HG03135 (cell line): ENCODE data around the gene GALM.

Experiments
- ATAC-seq: cut with Tn5 transposase; IDR thresholded peaks from one replicate; pipeline ENCODE4 v1.9.1; 2021; ENCODE audit warnings: mild to moderate bottlenecking, moderate library complexity; ENCODE audit not compliant: unreplicated experiment

Gene GALM

GRCh38 chr2:38649176-38649728 is 16.7 kb upstream of the GALM start:
- ATAC-seq = no peak

- no peak for ATAC-seq
These were observed 15.9 kb upstream of the GALM start for GRCh38 chr2:38650012-38650411.

- ATAC-seq = no peak
These were observed 15.2 kb upstream of the GALM start for GRCh38 chr2:38650717-38651116.

- no peak for ATAC-seq
These were observed 13.3 kb upstream of the GALM start for GRCh38 chr2:38652431-38653273.

- ATAC-seq = no peak
These were observed 12.6 kb upstream of the GALM start for GRCh38 chr2:38653380-38653714.

- no peak for ATAC-seq
These were observed 12.0 kb upstream of the GALM start for GRCh38 chr2:38653715-38654527.

- ATAC-seq = no peak
These were observed 11.2 kb upstream of the GALM start for GRCh38 chr2:38654528-38655381.

- ATAC-seq = no peak
These were observed 10.5 kb upstream of the GALM start for GRCh38 chr2:38655441-38655840.

GRCh38 chr2:38656866-38657480 is 8.9 kb upstream of the GALM start:
- no peak for ATAC-seq

- no peak for ATAC-seq
These were observed 7.3 kb upstream of the GALM start for GRCh38 chr2:38658613-38659012.

- no peak for ATAC-seq
These were observed 6.8 kb upstream of the GALM start for GRCh38 chr2:38659115-38659514.

- no peak for ATAC-seq
These were observed 5.6 kb upstream of the GALM start for GRCh38 chr2:38660282-38660681.

- ATAC-seq = no peak
These were observed 4.6 kb upstream of the GALM start for GRCh38 chr2:38661306-38661705.

GRCh38 chr2:38666556-38666910 is 619 bp downstream of the GALM start:
- ATAC-seq = peak; percentile 46

GRCh38 chr2:38668092-38668491 is 2.2 kb downstream of the GALM start:
- no peak for ATAC-seq

GRCh38 chr2:38668779-38669479 is 3.0 kb downstream of the GALM start:
- no peak for ATAC-seq

- ATAC-seq = no peak
These were observed 5.4 kb downstream of the GALM start for GRCh38 chr2:38671303-38671702.

GRCh38 chr2:38671946-38672345 is 6.0 kb downstream of the GALM start:
- no peak for ATAC-seq

- no peak for ATAC-seq
These were observed 6.8 kb downstream of the GALM start for GRCh38 chr2:38672445-38673391.
